Naive B cell (primary cell): ENCODE data around the gene KPNA3. TPM values are rescaled to one million over a fixed set of nuclear protein-coding genes. Genes with fewer than 3 reads are reported as not detected.

ENCODE experiments used
- ATAC-seq, 2 donors: fragments of 150-1000 bp; cut with Tn5 transposase; 2 replicates each; pipeline ENCODE4 v1.10.0; 2021; ENCODE audit warnings: low read depth in 2 of 2, mild to moderate bottlenecking in 2 of 2, moderate library complexity in 2 of 2
- DNase-seq: peaks from one replicate; pipeline ENCODE4 v3.0.0; 2022
- H3K27ac Mint-ChIP-seq, 6 donors: one replicate each; pipeline ENCODE4 v1.8.0; 2020 to 2022; ENCODE audit warnings: mild to moderate bottlenecking in 6 of 6, mixed read lengths in 6 of 6, moderate library complexity in 5 of 6, inconsistent platforms in 2 of 6
- H3K27me3 Mint-ChIP-seq, 3 donors: one replicate each; pipeline ENCODE4 v1.8.0; 2021 to 2022; ENCODE audit warnings: mixed read lengths in 3 of 3, mild to moderate bottlenecking in 1 of 3
- H3K36me3 Mint-ChIP-seq, 2 donors: one replicate each; pipeline ENCODE4 v1.8.0; 2020 to 2022; ENCODE audit warnings: mixed read lengths in 2 of 2, inconsistent platforms in 1 of 2, mild to moderate bottlenecking in 1 of 2
- H3K4me1 Mint-ChIP-seq, 3 donors: one replicate each; pipeline ENCODE4 v1.8.0; 2020 to 2022; ENCODE audit warnings: mixed read lengths in 3 of 3, inconsistent platforms in 1 of 3, mild to moderate bottlenecking in 1 of 3, moderate library complexity in 1 of 3
- H3K4me3 Mint-ChIP-seq, 8 donors: one replicate each; pipeline ENCODE4 v1.8.0; 2020 to 2022; ENCODE audit warnings: mild to moderate bottlenecking in 8 of 8, mixed read lengths in 8 of 8, moderate library complexity in 8 of 8, inconsistent platforms in 2 of 8
- H3K9me3 Mint-ChIP-seq, 7 donors: one replicate each; pipeline ENCODE4 v1.8.0; 2020 to 2022; ENCODE audit warnings: mixed read lengths in 7 of 7, mild to moderate bottlenecking in 5 of 7, inconsistent platforms in 2 of 7, moderate library complexity in 1 of 7
- polyA plus RNA-seq, 6 donors: library from polyadenylated mRNA; unstranded; fragments of 300-500 nt; fragmentation: Illumina TruSeq; gene quantifications; one replicate each; pipeline ENCODE4 v1.2.3, GENCODE V29; 2021; ENCODE audit warnings: low read depth in 6 of 6

The KPNA3 gene
- polyA plus RNA-seq, 6 donors from 2014 or later, result 18.6 to 23.8 (median 19.8) TPM

GRCh38 chr13:49760558-49760957, 31.9 kb downstream of the KPNA3 start:
- Mint-ChIP-seq H3K27me3 (no peaks in the 10 kb centered on the region), H3K4me3 (no peak overlapping the region), H3K9me3 (peaks cover 0 to 14% (median 9%) of the 10 kb centered on the region in 7 donors), H3K36me3 (peaks cover 9 to 18% of the 10 kb centered on the region in 2 donors), H3K4me1 (peaks cover 22 to 49% (median 41%) of the 10 kb centered on the region in 3 donors), H3K27ac (peak overlapping the region in 2 of 6 donors; percentile 28 to 54)
- ATAC-seq, result no peak
- DNase-seq, result no peak

DNA sequence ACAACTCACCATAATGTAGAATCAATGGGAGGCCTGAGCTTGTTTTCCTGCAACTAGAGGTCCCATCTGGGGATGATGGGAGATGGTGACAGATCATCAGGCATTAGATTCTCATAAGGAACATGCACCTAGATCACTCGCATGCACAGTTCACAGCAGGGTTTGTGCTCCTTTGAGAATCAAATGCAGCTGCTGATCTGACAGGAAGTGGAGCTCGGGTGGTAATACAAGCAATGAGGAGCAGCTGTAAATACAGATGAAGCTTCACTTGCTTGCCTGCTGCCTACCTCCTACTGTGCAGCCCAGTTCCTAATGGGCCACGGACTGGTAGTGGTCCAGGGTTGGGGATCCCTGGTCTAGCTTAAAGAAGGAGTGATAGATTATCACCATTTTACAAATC, 33.0 kb downstream of the KPNA3 start:
- peak overlapping the region in 2 of 6 donors; percentile 28 to 59 for H3K27ac Mint-ChIP-seq
- no peak for DNase-seq
- ATAC-seq, result no peak
- peaks cover 4 to 12% of the 10 kb centered on the region in 2 donors for H3K36me3 Mint-ChIP-seq
- peaks cover 0 to 14% (median 9%) of the 10 kb centered on the region in 7 donors for H3K9me3 Mint-ChIP-seq
- H3K27me3 Mint-ChIP-seq, result no peaks in the 10 kb centered on the region
- peaks cover 26 to 50% (median 44%) of the 10 kb centered on the region in 3 donors for H3K4me1 Mint-ChIP-seq
- H3K4me3 Mint-ChIP-seq, result peak overlapping the region in 1 of 8 donors; percentile 72

DNA sequence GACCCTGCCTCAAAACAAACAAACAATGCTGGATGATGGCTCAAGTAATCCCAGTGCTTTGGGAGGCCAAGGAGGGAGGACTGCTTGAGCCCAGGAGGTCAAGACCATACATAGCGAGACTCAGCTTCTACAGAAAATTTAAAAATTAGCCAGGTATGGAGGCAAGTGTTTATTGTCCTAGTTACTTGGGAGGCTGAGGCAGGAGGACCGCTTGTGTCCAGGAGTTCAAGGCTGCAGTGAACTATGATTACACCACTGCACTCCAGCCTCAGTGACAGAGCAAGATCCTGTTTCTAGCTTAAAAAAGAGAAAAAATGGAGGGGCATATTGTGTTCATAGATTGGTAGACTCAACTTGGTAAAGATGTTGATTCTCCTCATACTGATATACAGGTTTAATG, 36.2 kb downstream of the KPNA3 start:
- ATAC-seq, result no peak

GRCh38 chr13:49754146-49754545, 38.3 kb downstream of the KPNA3 start:
- ATAC-seq (no peak), DNase-seq (no peak)
- peaks cover 0 to 2% (median 0%) of the 10 kb centered on the region in 7 donors for H3K9me3 Mint-ChIP-seq
- H3K27ac Mint-ChIP-seq, result peak overlapping the region in 2 of 6 donors; percentile 62 to 79
- no peaks in the 10 kb centered on the region for H3K36me3 Mint-ChIP-seq
- peaks cover 41 to 64% (median 61%) of the 10 kb centered on the region in 3 donors for H3K4me1 Mint-ChIP-seq
- no peaks in the 10 kb centered on the region for H3K27me3 Mint-ChIP-seq
- peak overlapping the region in 1 of 8 donors; percentile 62 for H3K4me3 Mint-ChIP-seq

More for the DNA sequence above, 36.2 kb downstream of the KPNA3 start:
- Mint-ChIP-seq H3K27me3 (no peaks in the 10 kb centered on the region), H3K36me3 (peaks cover 0 to 12% of the 10 kb centered on the region in 2 donors), H3K9me3 (peaks cover 0 to 10% (median 8%) of the 10 kb centered on the region in 7 donors), H3K27ac (no peak overlapping the region), H3K4me1 (peaks cover 44 to 69% (median 58%) of the 10 kb centered on the region in 3 donors), H3K4me3 (peak overlapping the region in 1 of 8 donors; percentile 62)
- DNase-seq, result no peak

DNA sequence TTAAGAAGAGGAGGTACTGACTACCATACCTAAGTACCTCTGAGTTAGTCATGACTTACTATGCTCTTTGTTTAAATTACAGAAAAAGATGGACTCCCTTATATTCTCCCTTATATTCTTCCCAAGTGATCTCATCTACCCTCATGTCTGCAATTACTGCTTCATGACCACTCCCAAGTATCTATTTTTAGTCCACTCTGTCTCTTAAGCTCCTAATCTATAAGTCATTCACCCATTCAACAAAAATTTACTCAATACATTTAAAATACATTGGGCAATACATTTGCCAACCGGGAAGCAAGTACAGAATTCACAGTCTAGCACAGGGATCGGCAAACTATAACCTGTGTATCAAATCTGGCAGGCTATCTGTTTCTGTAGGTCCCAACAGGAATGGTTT, 42.6 kb downstream of the KPNA3 start:
- DNase-seq (no peak), ATAC-seq (no peak)
- H3K4me1 Mint-ChIP-seq, result peaks cover 29 to 49% (median 42%) of the 10 kb centered on the region in 3 donors
- H3K36me3 Mint-ChIP-seq, result no peaks in the 10 kb centered on the region
- H3K27me3 Mint-ChIP-seq, result no peaks in the 10 kb centered on the region
- peak overlapping the region in 2 of 6 donors; percentile 4 to 9 for H3K27ac Mint-ChIP-seq
- H3K4me3 Mint-ChIP-seq, result no peak overlapping the region
- H3K9me3 Mint-ChIP-seq, result no peaks in the 10 kb centered on the region

- H3K36me3 Mint-ChIP-seq, result no peaks in the 10 kb centered on the region
- H3K27me3 Mint-ChIP-seq, result no peaks in the 10 kb centered on the region
- no peak for DNase-seq
- H3K9me3 Mint-ChIP-seq, result no peaks in the 10 kb centered on the region
- no peak for ATAC-seq
- H3K4me3 Mint-ChIP-seq, result no peak overlapping the region
- H3K4me1 Mint-ChIP-seq, result peaks cover 3 to 24% (median 24%) of the 10 kb centered on the region in 3 donors
- H3K27ac Mint-ChIP-seq, result no peak overlapping the region
These were observed 46.4 kb downstream of the KPNA3 start for GRCh38 chr13:49746111-49746510.

DNA sequence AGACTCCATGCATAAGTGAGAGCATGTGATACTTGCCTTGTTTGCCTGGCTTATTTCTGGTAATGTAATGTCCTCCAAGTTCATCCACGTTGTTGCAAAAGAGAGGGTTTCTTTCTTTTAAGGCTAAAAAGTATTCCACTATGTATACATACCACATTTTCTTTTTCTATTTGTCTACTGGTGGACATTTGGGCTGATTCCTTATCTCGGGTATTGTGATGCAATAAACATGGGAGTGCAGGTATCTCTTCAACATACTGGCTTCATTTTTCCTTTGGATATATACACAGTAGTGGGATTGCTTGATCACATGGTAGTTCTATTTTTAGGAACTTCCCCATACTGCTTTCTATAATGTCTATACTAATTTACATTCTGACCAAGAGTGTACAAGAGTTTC, 51.6 kb downstream of the KPNA3 start:
- DNase-seq, result no peak
- no peaks in the 10 kb centered on the region for H3K27me3 Mint-ChIP-seq
- peaks cover 2 to 11% (median 8%) of the 10 kb centered on the region in 3 donors for H3K4me1 Mint-ChIP-seq
- no peak overlapping the region for H3K4me3 Mint-ChIP-seq
- H3K9me3 Mint-ChIP-seq, result no peaks in the 10 kb centered on the region
- H3K27ac Mint-ChIP-seq, result peak overlapping the region in 1 of 6 donors; percentile 74
- no peaks in the 10 kb centered on the region for H3K36me3 Mint-ChIP-seq
- ATAC-seq, result no peak

DNA sequence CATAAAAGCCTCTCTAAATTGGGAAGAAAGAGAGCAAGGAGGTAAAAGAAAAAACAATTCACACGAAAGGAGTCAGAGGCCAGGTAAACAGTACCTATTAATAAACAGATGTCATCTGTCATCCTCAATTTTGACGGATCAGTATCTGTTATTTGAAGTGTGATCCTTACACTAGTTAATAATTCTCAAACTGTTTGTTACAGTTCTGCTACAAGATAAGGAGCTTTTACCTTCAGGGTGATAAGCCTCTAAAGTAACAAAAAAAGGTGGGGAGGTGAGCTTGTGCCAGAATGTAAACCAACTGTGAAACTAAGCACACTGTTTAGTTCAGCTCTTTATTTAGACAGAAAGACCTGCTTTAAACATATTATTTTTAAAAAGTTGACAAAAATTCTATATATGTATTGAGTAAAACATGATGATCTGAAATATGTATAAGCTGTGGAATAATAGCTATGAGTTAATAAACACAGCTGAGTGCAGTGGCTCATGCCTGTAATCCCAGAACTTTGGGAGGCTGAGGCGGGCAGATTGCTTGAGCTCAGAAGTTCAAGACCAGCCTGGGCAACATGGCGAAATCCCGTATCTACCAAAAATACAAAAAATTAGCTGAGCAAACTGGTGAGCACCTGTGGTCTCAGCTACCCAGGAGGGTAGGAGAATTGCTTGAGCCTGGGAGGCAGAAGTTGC, 52.8 kb downstream of the KPNA3 start:
- Mint-ChIP-seq H3K4me1 (peaks cover 2 to 11% (median 8%) of the 10 kb centered on the region in 3 donors), H3K36me3 (no peaks in the 10 kb centered on the region), H3K4me3 (peak overlapping the region in 1 of 8 donors; percentile 30), H3K27me3 (no peaks in the 10 kb centered on the region), H3K9me3 (no peaks in the 10 kb centered on the region), H3K27ac (no peak overlapping the region)
- DNase-seq (no peak), ATAC-seq (no peak)

DNA sequence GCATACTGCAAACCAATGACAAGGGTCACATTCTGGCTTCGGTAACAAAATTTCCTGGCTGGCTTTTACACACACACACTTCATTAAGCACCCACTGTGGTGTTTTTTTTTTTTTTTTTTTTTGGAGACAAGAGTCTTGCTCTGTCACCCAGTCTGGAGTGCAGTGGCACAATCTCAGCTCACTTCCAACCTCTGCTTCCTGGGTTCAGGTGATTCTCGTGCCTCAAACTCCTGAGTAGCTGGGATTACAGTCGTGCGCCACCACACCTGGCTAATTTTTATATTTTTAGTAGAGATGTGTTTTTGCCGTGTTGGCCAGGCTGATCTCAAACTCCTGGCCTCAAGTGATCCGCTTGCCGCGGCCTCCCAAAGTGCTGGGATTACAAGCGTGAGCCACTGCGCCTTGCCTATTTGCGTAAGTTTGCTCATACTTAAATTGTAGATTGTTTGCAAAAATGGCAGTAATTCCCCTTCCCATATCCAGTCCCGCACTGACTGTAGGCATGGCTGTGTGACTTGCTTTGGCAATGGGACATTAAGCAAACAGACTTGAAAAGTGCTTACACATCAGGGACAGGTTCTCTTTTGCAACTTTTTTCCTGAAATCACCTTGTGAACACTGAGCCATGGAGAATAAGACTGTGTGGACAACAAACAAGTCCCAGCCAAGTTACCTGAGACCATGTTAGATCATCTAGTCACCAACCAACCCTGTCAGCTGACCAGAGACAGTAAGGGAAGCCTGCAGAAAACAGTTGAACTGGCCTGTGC, 59.1 kb downstream of the KPNA3 start:
- H3K4me1 Mint-ChIP-seq, result no peaks in the 10 kb centered on the region
- peak overlapping the region in 4 of 6 donors; percentile 34 to 78 (median 54) for H3K27ac Mint-ChIP-seq

DNA sequence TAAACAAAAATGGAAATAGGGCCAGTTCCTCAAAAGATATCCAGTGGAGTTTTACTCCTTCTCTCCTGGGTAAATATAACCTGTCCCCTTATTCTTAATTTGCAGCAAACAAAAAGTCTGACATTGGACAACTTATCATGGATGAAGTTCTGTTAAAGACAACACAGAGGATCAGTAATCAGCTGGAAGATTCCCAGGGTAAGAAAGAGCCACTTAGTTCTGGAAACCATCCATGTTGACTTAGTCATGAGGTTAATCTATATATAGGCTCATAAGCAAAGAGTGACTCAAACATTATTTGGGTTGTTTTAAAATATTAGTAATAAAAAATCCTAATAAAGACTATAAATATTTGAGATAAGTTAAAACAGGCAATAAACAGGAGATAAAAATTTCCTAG, 60.7 kb downstream of the KPNA3 start:
- H3K9me3 Mint-ChIP-seq, result no peaks in the 10 kb centered on the region
- H3K27me3 Mint-ChIP-seq, result no peaks in the 10 kb centered on the region
- H3K4me3 Mint-ChIP-seq, result no peak overlapping the region
- ATAC-seq (no peak), DNase-seq (no peak)
- peak overlapping the region in 1 of 6 donors; percentile 75 for H3K27ac Mint-ChIP-seq
- H3K4me1 Mint-ChIP-seq, result no peaks in the 10 kb centered on the region
- peaks cover 22 to 27% of the 10 kb centered on the region in 2 donors for H3K36me3 Mint-ChIP-seq

More for the DNA sequence above, 59.1 kb downstream of the KPNA3 start:
- ATAC-seq (no peak), DNase-seq (no peak)
- Mint-ChIP-seq H3K9me3 (no peaks in the 10 kb centered on the region), H3K36me3 (peaks cover 10 to 16% of the 10 kb centered on the region in 2 donors), H3K4me3 (no peak overlapping the region), H3K27me3 (no peaks in the 10 kb centered on the region)

- DNase-seq (no peak), ATAC-seq (no peak)
- Mint-ChIP-seq H3K36me3 (peaks cover 30 to 53% of the 10 kb centered on the region in 2 donors), H3K27me3 (no peaks in the 10 kb centered on the region), H3K9me3 (peaks cover 6 to 30% (median 12%) of the 10 kb centered on the region in 7 donors), H3K27ac (peak overlapping the region in 2 of 6 donors; percentile 41 to 91), H3K4me3 (no peak overlapping the region), H3K4me1 (no peaks in the 10 kb centered on the region)
These were observed 75.9 kb downstream of the KPNA3 start for GRCh38 chr13:49716615-49717014.

- H3K36me3 Mint-ChIP-seq, result peaks cover 27 to 51% of the 10 kb centered on the region in 2 donors
These were observed 77.7 kb downstream of the KPNA3 start for GRCh38 chr13:49714757-49715156.

DNA sequence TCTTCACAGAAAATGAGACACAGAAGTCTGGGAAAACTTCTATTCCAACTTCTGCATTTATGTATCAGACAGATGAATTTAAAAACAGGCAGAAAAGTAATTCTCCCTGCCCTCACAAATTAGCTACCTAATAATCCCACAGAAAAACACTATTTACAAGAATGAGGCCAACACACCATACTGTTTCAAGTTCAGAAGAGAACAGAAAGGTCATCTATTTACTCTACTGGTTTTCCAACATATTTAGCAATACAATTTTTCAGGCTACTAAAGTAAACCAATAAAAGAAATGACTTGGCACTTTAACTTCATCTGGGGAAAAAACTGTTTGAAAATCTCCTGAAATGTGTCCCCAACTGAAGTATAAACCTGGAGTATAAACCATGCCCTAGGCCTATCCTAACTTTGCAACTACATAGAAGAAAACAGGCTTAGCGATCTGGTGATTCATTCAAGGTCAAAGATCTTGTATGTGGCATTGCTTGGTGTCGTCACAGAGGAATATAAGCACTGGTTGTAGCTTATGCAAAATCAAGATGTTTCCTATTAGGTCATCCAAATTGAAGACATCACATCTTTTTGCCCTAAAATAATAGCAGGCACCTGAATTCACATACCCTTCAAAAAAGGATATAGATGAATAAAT, 81.1 kb downstream of the KPNA3 start:
- H3K27ac Mint-ChIP-seq, result no peak overlapping the region
- H3K9me3 Mint-ChIP-seq, result peaks cover 0 to 20% (median 11%) of the 10 kb centered on the region in 7 donors
- H3K36me3 Mint-ChIP-seq, result peaks cover 23 to 42% of the 10 kb centered on the region in 2 donors
- no peak overlapping the region for H3K4me3 Mint-ChIP-seq
- ATAC-seq, result no peak
- DNase-seq, result no peak
- H3K27me3 Mint-ChIP-seq, result no peaks in the 10 kb centered on the region
- no peaks in the 10 kb centered on the region for H3K4me1 Mint-ChIP-seq

More at GRCh38 chr13:49714757-49715156, 77.7 kb downstream of the KPNA3 start:
- H3K4me1 Mint-ChIP-seq, result no peaks in the 10 kb centered on the region
- H3K9me3 Mint-ChIP-seq, result peaks cover 6 to 30% (median 12%) of the 10 kb centered on the region in 7 donors
- DNase-seq, result no peak
- no peak for ATAC-seq
- H3K4me3 Mint-ChIP-seq, result no peak overlapping the region
- no peaks in the 10 kb centered on the region for H3K27me3 Mint-ChIP-seq
- H3K27ac Mint-ChIP-seq, result no peak overlapping the region
